AG09309 (cell line): ENCODE results near the gene HOOK1.
A peak's percentile ranks its signal among the peaks of the same experiment; 100 is the strongest.
"Not testable (repeated sequence)": the region's sequence is repeated elsewhere in the genome, so short reads cannot be mapped to it uniquely, and the experiment has no call there.

Experiments used
- DNase-seq: peaks from one replicate; pipeline ENCODE4 v3.0.0-alpha.2; 2010; ENCODE audit warnings: low read depth
- H3K4me3 ChIP-seq: 2 replicates; pipeline ENCODE4 v1.5.1; 2011; ENCODE audit warnings: mild to moderate bottlenecking, low read depth, low read length, moderate library complexity; ENCODE audit not compliant: control insufficient read depth
- CTCF ChIP-seq: IDR thresholded peaks from 2 replicates; pipeline ENCODE4 v1.5.1; 2011; ENCODE audit warnings: mild to moderate bottlenecking, low read depth, low read length, inconsistent platforms; ENCODE audit not compliant: insufficient read depth, control insufficient read depth; ENCODE audit errors: missing control alignments

HOOK1 gene

DNA sequence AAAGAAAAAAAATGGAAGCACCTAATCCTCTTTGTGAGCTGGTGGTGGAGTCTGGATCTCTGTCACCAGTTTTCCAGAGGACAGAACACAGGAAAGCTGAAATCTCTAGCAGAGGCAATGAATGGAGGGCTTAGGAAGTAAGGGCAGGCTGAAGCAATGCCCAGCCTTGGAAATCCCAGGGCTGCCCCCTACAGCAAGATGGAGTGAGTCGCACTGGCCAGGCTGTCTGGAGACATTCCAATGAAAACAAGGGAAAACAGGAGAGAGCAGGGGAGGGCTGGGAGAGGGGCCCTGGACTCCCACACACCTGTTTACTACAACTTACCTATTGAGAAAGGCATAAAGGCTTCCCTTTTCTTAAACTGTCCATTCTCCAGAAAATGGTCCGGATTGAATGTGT is 85.9 kb downstream of the HOOK1 start:
- TF ChIP-seq CTCF: no peak
- DNase-seq: no peak
- H3K4me3 ChIP-seq: no peak overlapping the region

DNA sequence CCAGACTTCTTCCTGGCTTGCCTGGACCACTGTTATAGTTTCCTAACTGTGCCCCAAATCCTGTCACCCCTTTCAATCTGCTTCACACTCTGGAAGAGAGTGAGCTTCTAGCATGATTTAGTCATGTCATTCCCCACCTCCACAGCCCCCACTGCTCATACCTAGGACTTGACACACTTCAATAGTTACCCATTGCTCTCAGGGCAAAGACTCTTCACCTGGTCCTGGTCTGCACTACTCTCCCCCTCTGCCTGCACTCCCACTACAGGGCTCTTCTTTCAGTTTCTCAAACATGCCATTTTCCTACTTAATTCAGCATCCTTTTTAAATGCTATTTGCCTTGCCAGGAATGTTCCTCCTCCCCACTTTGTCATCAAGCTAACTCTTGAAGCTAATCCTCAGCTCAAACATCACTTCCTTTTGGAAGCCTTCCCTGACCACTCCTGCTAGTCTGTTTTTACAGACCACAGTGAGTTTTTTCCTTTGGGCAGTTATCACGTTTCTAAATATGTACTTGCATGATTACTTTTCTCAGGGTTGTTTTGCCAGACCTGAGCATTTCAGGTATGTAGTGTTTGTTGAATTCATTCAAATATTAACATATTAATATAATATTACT is 87.1 kb downstream of the HOOK1 start:
- TF ChIP-seq CTCF: no peak
- no peak for DNase-seq
- no peak overlapping the region for H3K4me3 ChIP-seq

DNA sequence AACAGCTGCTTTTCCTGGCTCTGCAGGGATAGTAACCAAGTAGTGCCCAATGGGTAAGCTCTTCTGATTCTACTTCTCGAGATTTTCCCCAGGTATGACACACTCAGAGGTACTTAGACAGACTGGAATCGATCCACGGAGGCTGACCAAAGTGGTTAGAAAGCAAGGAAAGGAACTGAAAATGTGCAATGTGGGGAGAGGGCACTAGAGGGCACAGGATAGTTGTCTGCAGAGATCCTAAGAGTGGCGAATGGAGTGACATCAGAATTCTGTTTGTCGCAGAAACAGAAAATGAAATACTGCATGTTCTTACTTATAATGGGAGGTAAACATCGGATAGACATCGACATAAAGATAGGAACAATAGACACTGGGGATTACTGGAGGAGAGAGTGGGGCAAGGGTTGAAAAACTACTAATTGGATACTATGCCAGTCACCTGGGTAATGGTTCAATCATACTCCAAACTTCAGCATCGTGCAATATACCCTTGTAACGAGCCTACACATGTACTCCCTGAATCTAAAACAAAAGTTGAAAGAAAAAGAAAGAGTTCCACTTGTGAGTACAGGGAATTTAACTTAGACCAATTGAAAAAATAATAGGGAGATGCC is 88.5 kb downstream of the HOOK1 start:
- no peak overlapping the region for H3K4me3 ChIP-seq
- no peak for DNase-seq

DNA sequence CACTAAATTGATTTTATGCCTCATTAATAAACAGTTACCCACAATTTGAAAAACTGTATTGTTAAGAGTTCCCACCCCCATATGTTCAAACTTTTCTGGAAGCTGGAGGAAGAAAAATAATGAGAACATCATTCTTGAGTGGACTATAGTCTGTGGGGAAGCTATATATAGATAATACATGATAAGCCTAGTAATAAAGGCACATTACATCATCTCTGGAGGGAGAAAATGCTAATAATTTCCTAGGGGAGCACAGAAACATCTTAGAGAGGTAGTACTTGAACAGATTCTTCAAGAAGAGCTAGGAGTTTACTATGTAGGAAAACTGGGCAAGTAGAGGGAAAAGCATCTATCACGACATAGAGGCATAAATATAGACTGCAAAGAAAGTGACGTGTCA is 92.2 kb downstream of the HOOK1 start:
- H3K4me3 ChIP-seq: no peak overlapping the region
- no peak for DNase-seq
- no peak for TF ChIP-seq CTCF

More for the DNA sequence above, 88.5 kb downstream of the HOOK1 start:
- peak; percentile 54 for TF ChIP-seq CTCF

- DNase-seq: no peak
- no peak overlapping the region for H3K4me3 ChIP-seq
- no peak for TF ChIP-seq CTCF
These were observed 93.3 kb downstream of the HOOK1 start for GRCh38 chr1:59908084-59908483.

GRCh38 chr1:59908682-59909081 is 93.9 kb downstream of the HOOK1 start:
- no peak for TF ChIP-seq CTCF
- no peak for DNase-seq
- no peak overlapping the region for H3K4me3 ChIP-seq

DNA sequence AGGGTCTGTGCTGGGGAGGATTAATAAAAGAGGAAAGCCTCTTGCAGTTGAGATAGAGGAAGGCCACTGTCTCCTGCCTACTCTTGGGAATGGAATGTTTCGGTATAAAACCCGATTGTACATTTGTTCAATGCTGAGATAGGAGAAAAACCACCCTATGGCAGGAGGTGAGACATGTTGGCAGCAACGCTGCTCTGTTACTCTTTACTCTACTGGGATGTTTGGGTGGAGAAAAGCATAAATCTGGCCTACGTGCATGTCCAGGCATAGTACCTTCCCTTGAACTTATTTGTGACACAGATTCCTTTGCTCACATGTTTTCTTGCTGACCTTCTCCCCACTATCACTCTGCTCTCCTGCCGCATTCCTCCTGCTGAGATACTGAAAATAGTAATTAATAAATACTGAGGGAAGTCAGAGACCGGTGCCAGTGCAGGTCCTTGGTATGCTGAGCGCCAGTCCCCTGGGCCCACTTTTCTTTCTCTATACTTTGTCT is 100.1 kb downstream of the HOOK1 start:
- H3K4me3 ChIP-seq, DNase-seq: not testable (repeated sequence)
